HG02610 (cell line): Measurements from ENCODE around the gene SCAF11.

Source experiments
- ATAC-seq: cut with Tn5 transposase; IDR thresholded peaks from one replicate; pipeline ENCODE4 v1.9.1; 2021; ENCODE audit warnings: mild to moderate bottlenecking, moderate library complexity; ENCODE audit not compliant: unreplicated experiment

Gene SCAF11

GRCh38 chr12:45986641-45987339 is 3.6 kb downstream of the SCAF11 start:
- ATAC-seq = no peak

GRCh38 chr12:45981075-45981837 is 9.1 kb downstream of the SCAF11 start:
- no peak for ATAC-seq

- ATAC-seq = no peak
Observed at GRCh38 chr12:45980540-45980939, 9.8 kb downstream of the SCAF11 start.

DNA sequence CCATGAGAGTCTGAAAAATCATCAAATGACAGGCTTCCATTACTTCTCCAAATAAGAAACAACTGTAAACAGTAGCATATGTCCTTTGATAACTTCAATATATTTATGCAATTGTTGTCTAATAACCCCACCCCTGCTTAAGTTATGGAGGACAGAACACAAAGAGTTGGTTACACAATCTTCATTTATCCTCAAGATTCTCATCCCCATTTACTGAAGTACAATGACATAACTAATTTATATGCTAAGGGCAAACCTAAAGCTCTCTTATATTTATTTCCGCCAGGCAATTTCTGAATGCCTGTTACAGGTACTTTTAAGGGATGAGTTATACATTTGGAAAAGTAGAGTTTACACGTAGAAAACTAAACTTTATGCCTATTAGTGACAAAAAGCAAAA is 12.3 kb downstream of the SCAF11 start:
- no peak for ATAC-seq

DNA sequence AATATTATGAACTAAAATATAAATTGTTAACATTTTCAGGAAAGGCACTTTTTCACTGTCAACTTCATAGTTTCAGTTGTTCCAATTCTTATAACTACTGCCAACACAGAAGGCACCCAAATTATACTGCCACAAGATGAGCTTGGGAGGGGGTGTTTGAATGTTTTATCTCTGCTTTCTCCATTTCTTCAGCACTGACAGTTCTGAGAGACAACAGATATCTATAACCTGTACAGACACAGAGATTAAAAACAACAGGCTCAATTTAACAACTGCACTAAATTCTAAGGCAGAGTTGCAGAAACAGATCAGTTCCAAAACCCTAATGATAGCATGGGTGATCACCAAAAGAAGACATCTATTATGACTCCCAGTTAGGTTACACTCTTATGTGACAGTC is 12.8 kb downstream of the SCAF11 start:
- ATAC-seq = no peak

DNA sequence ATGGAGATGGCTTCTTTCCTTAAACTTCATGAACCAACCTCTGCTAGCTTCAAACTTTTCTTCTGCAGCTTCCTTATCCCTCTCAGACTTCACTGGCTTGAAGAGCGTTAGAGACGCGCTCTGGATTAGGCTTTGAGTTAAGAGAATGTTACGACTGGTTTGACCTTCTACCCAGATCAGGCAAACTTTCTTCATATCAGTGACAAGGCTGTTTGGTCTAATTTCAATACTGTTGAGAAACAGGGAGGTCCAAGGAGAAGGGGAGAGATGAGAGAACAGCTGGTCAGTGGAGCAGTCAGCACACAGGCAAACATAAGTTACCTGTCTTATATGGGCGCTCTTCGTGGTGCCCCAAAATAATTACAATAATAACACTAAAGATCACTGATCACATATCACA is 14.9 kb downstream of the SCAF11 start:
- ATAC-seq = no peak

DNA sequence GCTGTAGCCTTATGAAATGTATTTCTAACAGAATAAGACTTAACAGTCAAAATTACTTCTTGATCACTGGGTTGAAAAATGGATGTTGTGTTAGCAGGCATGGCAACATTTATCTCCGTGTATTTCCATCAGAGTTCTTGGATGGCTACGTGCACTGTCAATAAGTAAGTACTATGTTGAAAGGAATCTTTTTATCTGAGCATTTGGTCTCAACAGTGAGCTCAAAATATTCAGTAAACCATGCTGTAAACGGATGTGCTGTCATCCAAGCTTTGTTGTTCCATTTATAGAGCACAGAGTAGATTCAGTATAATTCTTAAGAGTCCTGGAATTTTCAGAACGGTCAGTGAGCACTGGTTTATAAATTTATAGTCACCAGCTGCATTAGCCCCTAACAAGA is 15.5 kb downstream of the SCAF11 start:
- no peak for ATAC-seq

- ATAC-seq = peak; percentile 42
Observed at GRCh38 chr12:45974171-45974719, 16.1 kb downstream of the SCAF11 start.

- peak; percentile 46 for ATAC-seq
Observed at GRCh38 chr12:45973526-45973925, 16.8 kb downstream of the SCAF11 start.

DNA sequence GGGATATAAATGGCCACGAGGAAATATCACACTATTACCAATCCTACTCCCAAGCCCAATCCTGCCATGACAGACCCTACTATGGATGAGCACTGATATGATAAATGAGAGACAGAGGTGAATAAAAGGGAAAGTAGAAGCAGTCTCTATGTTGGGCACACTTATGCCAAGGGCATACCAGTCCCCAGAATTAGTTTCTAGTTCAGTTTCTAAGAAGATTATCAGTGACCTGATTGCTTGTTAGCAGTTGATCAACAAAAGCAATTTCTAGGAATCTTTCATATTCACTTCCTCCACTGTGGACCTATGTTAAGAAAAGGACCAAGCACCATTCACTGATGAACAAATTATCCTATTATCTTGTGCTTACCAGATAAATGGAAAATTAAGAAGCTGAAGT is 20.0 kb downstream of the SCAF11 start:
- no peak for ATAC-seq

GRCh38 chr12:45969084-45969483 is 21.3 kb downstream of the SCAF11 start:
- no peak for ATAC-seq

DNA sequence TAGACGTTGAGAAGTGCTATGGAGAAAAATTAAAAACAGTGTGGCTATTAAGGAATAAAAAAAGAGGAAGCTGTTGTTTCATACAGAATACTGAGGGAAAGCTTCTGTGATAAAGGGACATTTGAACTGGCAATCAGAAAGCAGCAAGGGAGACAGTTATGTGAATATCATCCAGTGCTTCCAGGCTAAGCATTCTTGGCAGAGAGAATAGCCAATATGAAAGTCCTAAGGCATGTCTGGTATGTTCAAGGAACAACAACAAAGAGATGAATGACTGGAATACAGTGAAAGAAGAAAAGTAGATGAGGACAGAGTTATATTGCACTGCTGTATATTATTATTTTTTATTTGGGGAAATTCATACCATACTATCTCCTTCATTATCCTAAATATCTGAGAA is 23.9 kb downstream of the SCAF11 start:
- no peak for ATAC-seq

DNA sequence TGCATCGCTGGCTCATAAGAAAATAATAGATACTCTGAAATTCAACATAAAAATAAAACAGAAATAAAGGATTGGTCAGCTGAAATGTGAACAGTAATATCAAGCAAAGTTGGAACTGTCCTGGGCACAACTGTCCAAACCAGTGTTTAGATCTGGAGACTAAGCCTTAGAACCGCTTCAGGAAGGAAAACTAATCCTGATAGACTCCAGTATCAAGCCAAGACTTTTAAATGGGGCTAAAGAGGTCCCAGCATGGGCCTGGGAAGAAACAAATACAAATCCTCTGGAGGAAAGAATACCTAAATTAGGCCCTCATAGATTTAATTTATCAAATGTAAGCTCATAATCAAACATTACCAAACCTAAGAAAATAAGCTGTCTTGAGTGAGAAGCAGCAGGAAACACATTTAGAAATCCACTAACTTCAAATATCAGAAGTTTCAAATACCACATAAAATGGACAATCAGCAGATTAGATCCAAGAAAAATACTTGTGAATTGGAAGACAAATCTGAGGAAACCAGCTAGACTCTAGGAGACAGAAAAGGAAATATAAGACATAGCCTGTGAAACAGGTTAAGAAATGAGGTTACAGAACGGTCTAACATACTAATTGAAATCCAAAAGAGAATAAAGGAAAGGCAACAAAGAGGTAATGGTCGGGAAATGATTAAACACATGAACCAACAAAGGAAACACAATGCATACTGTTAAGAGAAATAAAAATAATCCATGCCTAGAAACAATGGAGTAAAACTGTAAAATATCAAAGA is 27.6 kb downstream of the SCAF11 start:
- ATAC-seq = no peak

GRCh38 chr12:45959728-45960127 is 30.6 kb downstream of the SCAF11 start:
- no peak for ATAC-seq

GRCh38 chr12:45959025-45959424 is 31.3 kb downstream of the SCAF11 start:
- no peak for ATAC-seq

GRCh38 chr12:45948546-45948945 is 41.8 kb downstream of the SCAF11 start:
- ATAC-seq = no peak

- ATAC-seq = no peak
Observed at GRCh38 chr12:45946435-45946834, 43.9 kb downstream of the SCAF11 start.

DNA sequence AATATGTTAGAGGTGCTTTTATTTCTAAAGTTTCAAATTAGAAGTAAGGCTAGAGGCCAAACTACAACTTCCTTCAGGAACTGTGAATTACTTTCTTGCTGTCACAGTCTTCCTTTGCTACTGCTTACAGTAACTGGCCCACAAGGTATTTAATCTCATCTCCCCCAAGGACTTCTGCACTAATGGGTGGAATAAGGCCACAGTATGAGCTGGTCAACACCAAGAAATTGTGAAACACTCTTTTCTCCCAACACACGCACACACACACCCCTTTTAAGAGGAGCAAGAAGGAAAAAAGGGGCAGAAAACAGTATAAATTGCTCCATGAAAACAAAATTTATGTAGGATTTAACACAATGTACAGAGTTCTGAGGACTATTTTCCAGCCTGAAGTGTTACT is 45.6 kb downstream of the SCAF11 start:
- no peak for ATAC-seq

- no peak for ATAC-seq
Observed at GRCh38 chr12:45939759-45940158, 50.6 kb downstream of the SCAF11 start.

DNA sequence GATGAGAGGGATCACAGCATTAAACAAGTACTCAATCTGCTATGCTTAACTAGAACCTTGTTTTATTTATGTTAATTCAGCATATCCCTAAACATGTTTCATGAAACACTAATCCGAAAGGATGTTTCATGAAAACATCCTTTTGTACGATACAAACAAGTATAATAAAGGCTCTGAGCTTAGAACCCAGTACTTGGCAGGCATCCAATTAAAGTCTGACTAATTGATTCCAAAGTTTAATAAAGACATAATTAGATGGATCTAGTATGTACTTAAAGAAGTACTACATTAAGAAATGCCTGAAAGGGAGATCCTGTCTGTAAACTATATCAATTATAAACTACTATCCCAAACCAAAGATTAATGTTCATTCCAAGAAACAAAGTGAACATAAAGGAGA is 51.8 kb downstream of the SCAF11 start:
- ATAC-seq = no peak

GRCh38 chr12:45934956-45935355 is 55.4 kb downstream of the SCAF11 start:
- ATAC-seq = no peak
